ENCODE results near the gene ADAD2.
A peak's percentile ranks its signal among the peaks of the same experiment; 100 is the strongest.

The ADAD2 gene

DNA sequence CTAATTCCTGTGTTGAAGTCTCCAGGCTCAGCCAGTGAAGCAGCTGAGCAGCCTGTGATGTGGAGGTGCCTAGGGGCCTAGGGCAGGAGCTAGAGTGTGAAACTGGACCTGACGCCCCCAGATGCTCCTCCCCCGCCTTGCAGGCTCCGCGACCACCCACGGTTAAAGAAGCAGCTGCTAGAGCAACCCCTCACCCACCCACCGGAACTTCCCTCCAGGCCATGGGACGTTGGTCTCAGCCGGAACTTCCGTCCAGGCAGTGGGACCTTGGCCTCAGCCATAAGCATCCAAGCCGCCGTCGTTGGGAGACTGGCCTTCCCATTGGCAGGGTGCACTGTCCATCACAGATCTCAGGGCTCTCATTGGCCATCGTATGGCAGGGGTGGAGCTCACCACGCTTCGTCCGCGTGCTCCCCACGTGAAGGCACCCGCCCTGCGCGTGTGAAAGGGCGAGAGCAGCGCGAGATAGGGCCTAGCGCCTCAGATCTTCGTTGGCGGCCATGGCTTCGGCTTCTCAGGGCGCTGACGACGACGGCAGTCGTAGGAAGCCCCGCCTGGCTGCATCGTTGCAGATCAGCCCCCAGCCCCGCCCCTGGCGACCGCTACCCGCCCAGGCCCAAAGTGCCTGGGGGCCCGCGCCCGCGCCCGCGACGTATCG is at the start of gene ADAD2:
Gene ADAD2, plus strand, starts transcription at position 427 of the 658 bp plus-strand sequence. Its CDS starts 74 bp downstream, at position 501.
- FAIRE-seq (no peak), DNase-seq (ENCODE audit: insufficient read length, low spot score) (no peak)

DNA sequence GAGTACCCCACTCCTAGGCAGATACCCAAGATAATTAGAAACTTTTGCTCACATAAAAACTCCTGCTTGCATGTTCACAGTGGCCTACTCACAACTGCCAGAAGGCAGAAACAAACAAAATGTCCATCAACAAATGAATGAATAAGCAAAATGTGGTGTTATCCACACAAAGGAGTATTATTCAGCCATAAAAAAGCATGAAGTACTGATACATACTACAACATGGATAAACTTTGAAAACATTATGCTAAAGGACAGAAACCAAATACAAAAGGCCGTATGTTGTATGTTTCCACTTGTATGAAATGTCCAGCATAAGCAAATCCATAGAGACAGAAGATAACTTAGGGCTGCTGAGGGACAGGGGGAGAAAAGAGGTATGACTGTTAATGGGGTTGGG is 47.9 kb upstream of the ADAD2 start:
- FAIRE-seq (no peak), DNase-seq (ENCODE audit: insufficient read length, low spot score) (no peak)

- FAIRE-seq, result no peak
These were observed 47.2 kb upstream of the ADAD2 start for GRCh38 chr16:84143784-84144199.

GRCh38 chr16:84144209-84144858 is 46.6 kb upstream of the ADAD2 start:
- FAIRE-seq, result no peak
- DNase-seq (ENCODE audit: insufficient read length, low spot score), result no peak

More at GRCh38 chr16:84143784-84144199, 47.2 kb upstream of the ADAD2 start:
- no peak for DNase-seq (ENCODE audit: insufficient read length, low spot score)

- DNase-seq (ENCODE audit: insufficient read length, low spot score) (peak; percentile 97), FAIRE-seq (peak; percentile 95)
These were observed 45.9 kb upstream of the ADAD2 start, which contains the start of the genes DNAAF1 and HSDL1 for GRCh38 chr16:84144859-84145639. DNAAF1 (plus strand) TSS chr16:84145308; CDS start chr16:84145441, 133 bp downstream. HSDL1 (minus strand) TSS chr16:84145177; CDS start chr16:84131321, 13,856 bp downstream.

DNA sequence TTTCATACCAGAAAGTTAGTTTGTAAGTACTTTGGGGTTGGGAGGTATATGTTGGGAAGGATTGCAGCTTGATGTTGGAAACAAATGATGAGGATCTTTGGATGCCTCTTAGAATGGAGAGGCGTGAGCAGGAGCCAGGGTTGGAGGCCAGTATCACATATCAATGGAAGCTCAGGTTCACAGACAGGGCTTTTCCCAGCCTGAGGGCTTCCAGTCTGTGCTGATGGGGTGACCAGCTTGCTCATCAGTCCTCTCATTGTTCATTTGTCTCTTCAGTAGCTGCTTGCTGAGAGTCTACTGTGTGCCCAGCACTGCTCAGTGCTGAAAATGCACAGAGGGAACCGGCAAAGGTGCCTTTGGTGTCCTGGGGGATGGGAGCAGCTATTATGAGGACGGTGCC is 40.0 kb upstream of the ADAD2 start:
- DNase-seq (ENCODE audit: insufficient read length, low spot score) (no peak), FAIRE-seq (no peak)

GRCh38 chr16:84153660-84154214 is 37.2 kb upstream of the ADAD2 start:
- DNase-seq (ENCODE audit: insufficient read length, low spot score) (no peak), FAIRE-seq (no peak)

DNA sequence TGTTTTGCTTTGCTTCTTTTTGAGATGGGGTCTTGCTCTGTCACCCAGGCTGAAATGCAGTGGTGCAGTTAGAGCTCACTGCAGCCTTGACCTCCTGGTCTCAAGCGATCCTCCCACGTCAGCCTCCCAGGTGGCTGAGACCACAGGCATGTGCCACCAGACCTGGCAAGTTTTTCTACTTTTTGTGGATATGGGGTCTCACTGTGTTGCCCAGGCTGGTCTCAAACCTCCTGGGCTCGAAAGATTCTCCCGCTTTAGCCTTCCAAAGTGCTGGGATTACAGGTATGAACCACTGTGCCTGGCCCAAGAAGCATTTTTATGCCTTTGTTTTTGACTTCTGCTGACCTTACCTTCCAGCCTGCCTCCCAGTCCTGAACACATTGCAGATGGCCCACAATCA is 35.7 kb upstream of the ADAD2 start:
- FAIRE-seq, result no peak
- no peak for DNase-seq (ENCODE audit: insufficient read length, low spot score)

DNA sequence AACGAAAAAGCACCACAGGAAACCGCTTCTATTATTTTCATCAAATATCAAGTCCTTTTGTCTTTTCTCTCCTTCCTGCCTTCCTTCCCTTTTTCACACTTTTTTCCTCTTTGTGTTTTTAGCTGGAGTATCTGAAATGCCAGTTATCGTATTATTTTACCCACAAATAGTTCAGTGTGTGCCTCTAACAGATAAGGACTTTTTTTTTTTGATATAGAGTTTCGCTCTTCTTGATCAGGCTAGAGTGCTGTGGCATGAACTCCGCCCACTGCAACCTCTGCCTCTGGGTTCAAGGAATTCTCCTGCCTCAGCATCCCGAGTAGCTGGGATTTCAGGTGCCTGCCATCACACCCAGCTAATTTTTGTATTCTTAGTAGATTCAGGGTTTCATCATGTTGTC is 35.2 kb upstream of the ADAD2 start:
- FAIRE-seq, result no peak
- no peak for DNase-seq (ENCODE audit: insufficient read length, low spot score)

GRCh38 chr16:84156342-84156784 is 34.6 kb upstream of the ADAD2 start:
- FAIRE-seq, result no peak
- no peak for DNase-seq (ENCODE audit: insufficient read length, low spot score)

DNA sequence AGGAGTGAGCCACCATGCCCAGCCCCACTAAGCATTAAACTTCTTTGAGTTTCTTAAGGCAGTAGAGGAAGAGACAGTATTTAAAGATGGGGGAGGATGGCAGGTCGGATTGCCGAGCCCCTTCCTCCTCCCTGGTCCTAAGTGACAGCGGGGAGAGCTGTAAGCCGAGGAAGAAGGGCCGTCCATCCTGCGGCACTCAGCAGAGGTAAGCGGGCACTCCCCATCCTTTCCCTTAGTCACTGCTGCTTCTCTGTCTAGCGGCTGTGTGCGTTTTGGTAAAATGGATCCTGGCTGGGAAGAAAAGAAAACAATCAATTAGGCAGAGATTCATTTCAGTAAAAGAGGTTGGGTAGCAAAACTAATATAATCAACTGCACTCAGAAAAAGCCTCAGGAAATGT is 31.9 kb upstream of the ADAD2 start:
- DNase-seq (ENCODE audit: insufficient read length, low spot score) (no peak), FAIRE-seq (no peak)

- no peak for DNase-seq (ENCODE audit: insufficient read length, low spot score)
- FAIRE-seq, result no peak
These were observed 31.2 kb upstream of the ADAD2 start for GRCh38 chr16:84159800-84160199.

GRCh38 chr16:84161037-84161436 is 29.9 kb upstream of the ADAD2 start:
- DNase-seq (ENCODE audit: insufficient read length, low spot score) (no peak), FAIRE-seq (no peak)

DNA sequence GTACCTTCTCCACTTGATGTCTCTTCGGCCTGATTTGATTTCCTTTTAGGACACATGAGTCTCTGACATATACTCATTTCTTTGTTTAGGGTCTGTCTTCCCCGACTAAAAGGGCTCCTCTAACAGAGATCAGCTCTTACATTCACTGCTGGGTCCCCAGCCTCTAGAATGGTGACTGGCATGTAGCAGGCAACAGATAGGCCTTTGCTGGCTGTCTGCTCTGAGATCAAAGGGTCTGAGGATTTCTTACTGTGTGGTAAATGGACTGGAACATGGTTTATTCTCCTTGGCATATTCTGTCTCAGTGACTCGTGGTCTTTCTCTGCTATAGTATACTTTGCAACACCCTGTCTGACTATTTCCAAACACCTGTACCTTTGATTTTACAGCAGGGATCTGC is 29.2 kb upstream of the ADAD2 start:
- FAIRE-seq, result no peak
- no peak for DNase-seq (ENCODE audit: insufficient read length, low spot score)

DNA sequence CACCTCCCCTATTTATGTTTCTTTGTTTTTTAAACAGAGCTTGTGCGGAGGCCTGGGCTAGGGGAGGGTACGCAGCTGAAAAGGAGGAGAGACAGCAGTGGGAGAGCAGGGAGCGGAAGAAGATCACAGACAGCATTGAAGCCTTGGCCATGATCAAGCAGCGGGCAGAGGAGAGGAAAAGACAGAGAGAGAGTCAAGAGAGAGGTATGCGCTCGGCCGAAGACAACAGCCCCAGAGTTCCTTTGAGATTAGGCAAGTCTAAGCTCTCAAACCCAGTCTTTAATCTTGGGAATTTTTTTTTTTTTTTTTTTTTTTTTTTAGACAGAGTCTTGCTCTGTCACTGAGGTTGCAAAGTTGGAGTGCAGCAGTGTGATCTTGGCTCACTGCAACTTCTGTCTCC is 25.2 kb upstream of the ADAD2 start:
- DNase-seq (ENCODE audit: insufficient read length, low spot score) (no peak), FAIRE-seq (no peak)

- DNase-seq (ENCODE audit: insufficient read length, low spot score), result no peak
- no peak for FAIRE-seq
These were observed 23.9 kb upstream of the ADAD2 start for GRCh38 chr16:84166796-84167695.

DNA sequence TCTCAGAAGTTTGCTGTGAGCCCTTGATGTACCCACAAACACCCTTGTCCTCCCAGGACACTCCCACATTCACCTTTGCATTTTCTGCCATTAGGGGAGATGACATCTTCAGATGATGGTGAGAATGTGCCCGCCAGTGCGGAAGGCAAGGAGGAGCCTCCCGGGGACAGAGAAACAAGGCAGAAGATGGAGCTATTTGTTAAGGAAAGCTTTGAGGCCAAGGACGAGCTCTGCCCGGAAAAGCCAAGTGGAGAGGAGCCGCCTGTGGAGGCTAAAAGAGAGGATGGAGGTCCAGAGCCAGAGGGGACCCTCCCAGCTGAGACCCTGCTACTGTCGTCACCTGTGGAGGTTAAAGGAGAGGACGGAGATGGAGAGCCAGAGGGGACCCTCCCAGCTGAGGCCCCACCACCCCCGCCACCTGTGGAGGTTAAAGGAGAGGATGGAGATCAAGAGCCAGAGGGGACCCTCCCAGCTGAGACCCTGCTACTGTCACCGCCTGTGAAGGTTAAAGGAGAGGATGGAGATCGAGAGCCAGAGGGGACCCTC is 21.1 kb upstream of the ADAD2 start:
- FAIRE-seq (no peak), DNase-seq (ENCODE audit: insufficient read length, low spot score) (no peak)

DNA sequence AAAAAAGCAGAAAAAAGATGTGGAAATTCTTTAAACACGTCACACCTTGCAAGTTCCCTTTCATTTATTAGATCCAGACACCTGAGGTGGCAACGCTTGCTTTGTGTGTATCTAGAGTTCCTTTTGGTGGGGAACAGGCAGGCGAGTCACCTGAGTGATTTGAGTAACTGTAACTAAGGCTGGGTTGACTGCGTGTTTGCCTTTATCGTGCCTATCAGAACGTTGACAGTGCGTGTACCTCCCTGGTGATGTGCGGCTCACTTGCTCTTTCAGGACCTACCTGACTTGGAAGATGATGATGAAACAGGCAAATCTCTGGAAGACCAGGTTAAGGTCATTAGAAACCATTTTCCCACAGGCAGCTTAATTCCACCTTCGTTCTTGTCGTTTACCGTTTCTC is 16.6 kb upstream of the ADAD2 start:
- no peak for DNase-seq (ENCODE audit: insufficient read length, low spot score)
- peak; percentile 33 for FAIRE-seq

DNA sequence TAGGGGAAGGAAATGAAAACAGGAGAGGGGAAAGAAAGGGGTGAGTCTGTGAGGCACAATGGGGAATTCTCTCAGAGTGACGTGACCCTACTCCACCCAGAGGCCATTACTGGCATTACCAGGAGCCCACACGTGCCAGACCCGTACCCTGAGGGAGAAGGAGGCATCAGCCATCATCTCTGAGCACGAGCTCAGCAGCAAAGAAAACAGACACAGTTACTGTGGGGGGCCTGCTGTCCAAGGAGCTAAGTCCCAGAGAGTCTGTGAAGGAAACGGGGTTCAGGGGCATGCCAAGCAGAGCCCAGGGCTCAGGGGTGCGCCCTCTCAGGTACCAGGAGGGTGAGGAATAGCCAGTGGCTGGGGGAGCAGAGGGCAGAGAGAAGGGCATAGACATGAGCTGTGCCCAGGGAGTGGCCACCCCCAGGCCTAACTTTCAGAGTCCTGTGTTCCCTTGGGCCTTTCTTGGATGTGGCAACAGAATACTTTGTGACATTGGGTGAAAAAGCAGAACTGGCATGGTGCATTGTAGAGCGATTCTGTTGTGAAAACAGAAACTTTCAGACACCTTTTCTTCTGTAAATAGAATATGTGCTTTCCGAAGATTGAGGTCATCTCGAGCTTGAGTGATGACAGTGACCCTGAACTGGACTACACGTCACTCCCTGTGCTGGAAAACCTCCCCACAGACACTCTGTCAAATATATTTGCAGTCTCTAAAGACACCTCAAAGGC is 15.4 kb upstream of the ADAD2 start:
- FAIRE-seq (peak; percentile 72), DNase-seq (ENCODE audit: insufficient read length, low spot score) (peak; percentile 86)

Measured in HTR-8/SVneo (cell line).